DMS114 treated with DMSO at 0.1 percent for 48 hours (cell line): ENCODE measurements around the gene PRKCA.

Experiments used
- DNase-seq: peaks from one replicate; lab custom pipeline; 2025; ENCODE audit not compliant: unreplicated experiment; lab: John Stamatoyannopoulos, UW

The PRKCA gene

DNA sequence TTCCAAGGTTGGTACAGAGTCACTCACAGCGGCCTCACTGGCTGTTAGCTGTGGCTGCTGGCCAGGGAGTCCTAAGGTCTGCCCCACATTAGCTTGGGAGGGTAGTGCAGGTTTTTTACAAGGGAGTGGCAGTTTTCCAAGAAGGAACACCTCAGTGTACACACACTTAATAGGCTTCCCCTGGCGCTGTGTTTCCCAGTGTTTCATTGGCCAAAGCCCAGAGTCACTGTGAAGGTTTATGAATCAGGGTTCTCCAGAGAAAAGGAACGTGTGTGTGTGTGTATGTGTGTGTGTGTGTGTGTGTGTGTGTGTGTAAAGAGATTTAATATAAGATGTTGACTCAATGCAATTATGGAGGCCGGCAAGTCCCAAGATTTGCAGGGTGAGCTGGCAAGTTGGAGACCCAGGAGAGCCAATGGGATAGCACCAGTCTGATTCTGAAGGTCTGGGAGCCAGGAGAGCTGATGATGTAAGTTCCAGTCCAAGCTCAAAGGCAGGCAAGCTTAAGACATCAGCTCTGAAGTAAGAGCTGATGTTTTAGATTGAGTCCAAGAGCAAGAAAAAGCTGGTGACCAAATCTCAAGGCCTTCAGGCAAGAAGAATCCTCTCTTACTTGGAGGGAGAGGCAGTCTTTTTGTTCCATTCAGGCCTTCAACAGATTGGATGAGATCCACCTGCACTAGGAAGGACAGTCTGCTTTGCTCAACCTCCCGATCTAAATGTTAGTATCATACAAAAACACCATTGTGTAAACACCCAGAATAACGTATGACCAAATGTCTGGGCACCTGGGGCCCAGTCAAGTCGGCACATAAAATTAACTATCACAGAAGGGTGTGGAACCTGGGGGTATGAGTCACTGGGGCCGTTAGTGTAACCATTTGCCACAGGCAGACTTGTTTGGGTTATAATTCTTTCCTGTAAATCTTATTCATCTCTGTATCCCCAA is 206.8 kb downstream of the PRKCA start:
- no peak for DNase-seq

DNA sequence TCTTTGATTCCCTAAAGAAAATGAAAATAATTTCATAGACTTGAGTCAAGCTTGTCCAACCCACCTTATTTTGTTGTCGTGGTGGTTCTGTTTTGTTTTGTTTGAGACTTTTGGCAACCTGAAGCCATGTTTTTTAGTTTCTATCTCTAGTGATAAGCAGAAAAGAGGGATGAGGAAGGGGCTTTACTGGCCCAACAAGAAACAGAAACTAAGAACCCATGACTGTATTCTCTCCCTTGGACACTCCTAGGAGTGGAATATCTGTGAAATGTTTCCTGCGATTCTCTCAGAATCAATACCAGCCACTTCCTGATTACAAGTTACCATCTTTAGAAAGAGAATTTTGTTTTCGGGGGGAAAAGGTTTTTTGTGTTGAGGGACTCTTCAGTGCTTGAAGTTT is 207.5 kb downstream of the PRKCA start:
- DNase-seq, result no peak

DNA sequence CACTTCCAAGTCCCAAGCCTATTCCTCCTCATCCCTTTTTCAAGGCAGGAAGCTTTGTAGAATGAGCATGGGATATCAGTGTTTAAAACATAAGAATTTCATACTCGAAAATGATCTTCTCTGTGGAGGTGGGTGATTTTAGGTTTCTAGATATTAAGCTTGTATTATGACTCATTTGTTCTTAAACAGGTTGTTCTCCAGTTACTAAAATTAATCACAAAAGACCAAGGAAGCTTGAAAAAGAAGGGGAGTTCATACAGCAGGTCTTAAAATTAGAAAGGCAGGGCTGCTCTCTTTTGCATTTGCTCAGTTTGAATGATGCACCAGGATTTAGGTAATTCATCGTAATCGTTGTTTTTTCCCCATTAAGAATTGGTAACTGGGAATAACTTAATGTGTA is 208.7 kb downstream of the PRKCA start:
- DNase-seq, result no peak

DNA sequence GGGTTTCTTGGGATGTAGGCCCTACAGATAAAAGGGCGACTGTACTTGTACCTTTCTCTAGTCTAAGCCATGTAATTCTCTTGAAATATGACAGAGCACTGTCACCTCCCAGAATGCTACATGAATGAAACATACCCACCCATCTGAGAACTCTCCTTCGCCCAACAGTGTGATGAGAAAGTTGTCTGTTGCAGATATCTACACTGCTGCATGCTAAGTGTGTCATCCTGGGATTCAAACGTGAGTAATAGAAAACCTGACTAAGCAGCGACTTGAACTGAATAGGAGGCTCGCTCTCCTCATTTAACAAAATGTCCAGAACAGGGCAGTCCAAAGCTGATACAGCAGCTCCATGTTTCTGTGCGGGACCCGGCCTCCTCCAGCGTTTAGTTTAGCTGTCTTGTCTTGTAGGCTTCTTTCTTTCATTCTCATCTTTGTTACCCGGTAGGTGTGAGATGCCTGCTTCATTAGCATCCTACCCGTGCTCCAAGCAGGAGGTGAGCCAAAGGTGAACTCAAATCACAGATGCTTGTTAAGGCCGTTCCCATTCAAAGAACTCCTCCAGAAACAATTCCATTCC is 211.9 kb downstream of the PRKCA start:
- no peak for DNase-seq

- no peak for DNase-seq
Measured at GRCh38 chr17:66515974-66516373, 213.6 kb downstream of the PRKCA start.

DNA sequence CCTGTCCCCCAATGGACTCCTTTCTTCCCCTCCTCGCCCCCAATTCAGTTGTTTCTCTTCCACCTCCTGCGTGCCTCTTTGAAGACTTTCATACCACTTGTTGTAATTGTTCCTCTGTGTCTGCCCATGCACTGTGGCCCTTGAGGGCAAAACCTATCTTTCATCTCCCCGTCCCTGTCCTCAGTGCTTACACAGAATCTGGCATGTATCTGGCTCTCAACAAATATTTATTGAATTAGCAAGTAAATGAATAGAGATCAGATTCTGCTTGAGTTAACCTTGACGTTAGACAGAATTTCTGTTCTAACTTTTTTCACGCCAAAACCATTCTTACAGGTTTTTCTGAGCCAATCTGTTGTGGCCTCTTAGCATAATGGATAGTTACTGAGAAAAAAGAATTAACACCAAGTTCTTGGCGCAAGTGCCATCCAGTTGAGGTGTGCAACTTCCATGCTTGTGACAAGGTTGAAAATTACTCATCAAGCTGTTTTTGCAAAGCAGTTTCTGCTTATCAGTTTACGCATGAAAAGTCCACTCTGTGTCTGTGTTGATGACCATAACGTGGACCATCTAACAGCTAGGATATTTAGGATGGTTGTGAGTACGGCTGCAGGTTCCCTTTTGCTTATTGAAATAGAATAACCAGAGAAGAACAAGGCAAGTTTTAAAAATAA is 215.1 kb downstream of the PRKCA start:
- no peak for DNase-seq

- DNase-seq, result no peak
Measured at GRCh38 chr17:66518108-66518507, 215.7 kb downstream of the PRKCA start.

- no peak for DNase-seq
Measured at GRCh38 chr17:66518677-66519076, 216.3 kb downstream of the PRKCA start.

- DNase-seq, result no peak
Measured at GRCh38 chr17:66519154-66519553, 216.7 kb downstream of the PRKCA start.

GRCh38 chr17:66520999-66521398 is 218.6 kb downstream of the PRKCA start:
- no peak for DNase-seq

GRCh38 chr17:66522591-66523272 is 220.3 kb downstream of the PRKCA start:
- no peak for DNase-seq

- no peak for DNase-seq
Measured at GRCh38 chr17:66523378-66524200, 221.2 kb downstream of the PRKCA start.

DNA sequence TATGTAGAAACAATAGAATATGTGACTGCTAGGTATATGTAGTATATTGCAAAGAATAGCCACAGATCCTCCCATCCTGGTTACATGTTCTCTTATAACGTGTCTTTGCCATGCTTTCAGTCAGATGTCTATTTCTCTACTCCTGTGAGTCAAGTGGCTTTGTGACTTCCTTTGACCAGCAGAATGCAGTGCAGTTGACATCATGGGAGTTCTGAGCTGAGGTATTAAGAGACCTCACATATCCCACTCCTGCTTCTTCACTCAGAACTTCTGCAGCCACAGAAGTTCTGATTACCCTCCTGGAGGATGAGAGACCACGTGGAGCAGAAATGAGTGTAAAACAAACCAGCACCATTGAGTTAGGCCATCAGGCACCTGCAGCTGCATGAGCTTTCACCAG is 222.5 kb downstream of the PRKCA start:
- no peak for DNase-seq

- no peak for DNase-seq
Measured at GRCh38 chr17:66525338-66525737, 222.9 kb downstream of the PRKCA start.

DNA sequence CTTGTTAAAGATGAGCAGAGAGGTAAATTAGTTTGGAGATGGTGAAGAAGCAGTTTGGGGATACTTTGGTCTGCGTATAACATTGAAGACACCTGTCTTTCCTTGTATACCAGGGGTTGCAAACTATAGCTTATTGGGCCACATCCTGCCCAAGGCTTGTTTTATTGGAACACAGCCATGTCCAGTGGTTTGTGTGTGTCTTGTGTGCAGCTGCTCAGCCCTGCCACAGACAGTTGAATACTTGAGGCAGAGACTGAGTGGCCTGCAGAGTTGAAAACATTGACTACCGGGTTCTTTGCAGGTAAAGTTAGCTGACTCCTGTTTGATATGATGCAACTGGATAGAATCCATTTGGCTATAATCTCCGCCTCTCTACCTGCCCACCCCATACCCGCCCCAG is 224.4 kb downstream of the PRKCA start:
- no peak for DNase-seq

DNA sequence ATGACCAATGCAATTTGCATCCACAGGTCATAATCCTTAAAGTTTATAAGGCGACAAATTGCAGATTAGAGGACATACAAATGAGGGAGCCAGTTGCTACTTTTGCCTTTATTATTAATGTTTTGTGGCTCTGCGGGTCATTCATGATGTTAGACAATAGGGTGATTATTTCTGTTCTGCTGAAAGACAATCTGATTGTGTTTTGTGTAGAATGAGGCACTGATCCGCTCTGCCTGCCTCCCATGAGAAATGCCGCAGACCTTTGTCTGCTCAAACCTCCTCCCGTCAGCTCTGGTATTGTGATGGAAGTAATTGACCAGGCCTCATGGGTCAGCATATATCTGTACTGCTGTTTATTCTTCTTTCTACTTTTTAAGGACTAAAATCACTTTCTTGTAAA is 224.9 kb downstream of the PRKCA start:
- no peak for DNase-seq

- no peak for DNase-seq
Measured at GRCh38 chr17:66531851-66532295, 229.5 kb downstream of the PRKCA start.

DNA sequence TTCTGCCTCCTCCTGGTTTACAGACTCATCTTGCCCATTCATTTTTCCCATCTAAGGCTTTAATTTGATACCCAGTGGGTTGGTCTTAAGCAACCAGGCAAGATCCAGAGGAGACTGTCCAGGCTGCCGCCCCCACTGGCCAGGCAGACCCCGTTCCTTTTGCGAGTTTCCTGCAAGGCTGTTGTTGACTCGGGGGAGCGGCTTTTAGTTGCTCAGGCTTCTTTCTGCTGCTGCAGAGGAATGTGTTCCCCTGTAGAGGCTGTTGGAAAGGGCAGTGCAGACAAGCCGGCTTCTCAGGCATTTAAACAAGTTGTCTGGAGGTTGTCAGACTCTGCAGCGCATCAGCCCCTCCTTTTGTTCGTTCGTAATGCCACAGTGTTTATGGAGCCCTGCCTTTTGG is 231.2 kb downstream of the PRKCA start:
- no peak for DNase-seq

DNA sequence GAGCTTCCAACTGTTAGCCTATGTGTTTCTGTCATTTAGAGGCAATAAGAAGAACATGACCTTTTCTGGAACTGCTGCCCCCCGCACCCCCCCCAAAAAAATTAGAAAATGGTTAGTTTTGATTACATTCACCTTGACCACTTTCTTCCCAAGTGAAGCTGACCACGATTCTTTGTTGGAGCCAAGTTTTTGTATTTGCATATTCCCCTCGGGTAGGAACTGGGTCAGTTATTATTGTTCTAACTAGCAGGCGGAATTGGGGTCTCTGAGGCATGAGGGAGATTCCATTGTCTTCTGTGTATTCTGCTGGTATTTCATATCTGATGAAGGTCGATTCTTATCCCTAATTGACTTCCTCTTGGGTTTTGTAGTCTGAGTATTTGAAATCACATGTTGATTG is 231.6 kb downstream of the PRKCA start:
- no peak for DNase-seq

- DNase-seq, result no peak
Measured at GRCh38 chr17:66535611-66536010, 233.2 kb downstream of the PRKCA start.

DNA sequence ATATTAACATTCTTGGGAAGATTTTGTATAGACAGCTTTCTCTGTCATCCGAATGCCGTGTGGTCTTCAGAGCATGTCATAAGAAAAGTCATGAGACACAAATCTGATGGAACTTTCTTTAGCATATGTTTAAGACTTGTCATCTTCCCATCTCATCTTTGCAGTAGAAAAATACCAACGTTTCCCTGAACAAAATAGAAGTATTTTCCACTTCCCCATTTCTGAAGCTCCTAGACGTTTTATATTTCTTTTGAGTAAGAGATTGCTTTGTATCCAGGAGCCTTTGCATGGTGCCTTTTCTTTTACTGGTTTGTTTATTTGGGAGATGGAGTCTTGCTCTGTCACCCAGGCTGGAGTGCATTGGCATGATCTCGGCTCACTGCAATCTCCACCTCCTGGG is 235.1 kb downstream of the PRKCA start:
- DNase-seq, result no peak
